Measurements from ENCODE around the gene NDOR1.
A peak's percentile ranks its signal among the peaks of the same experiment; 100 is the strongest.
"Not testable (repeated sequence)": the region's sequence is repeated elsewhere in the genome, so short reads cannot be mapped to it uniquely, and the experiment has no call there.

The NDOR1 gene

GRCh38 chr9:137245450-137246421, 40.2 kb downstream of the NDOR1 start:
- DNase-seq: no peak

- DNase-seq: no peak
Measured at GRCh38 chr9:137247135-137247915, 41.8 kb downstream of the NDOR1 start.

- DNase-seq: no peak
Measured at GRCh38 chr9:137247916-137248175, 42.3 kb downstream of the NDOR1 start.

GRCh38 chr9:137250329-137251193, 45.1 kb downstream of the NDOR1 start:
- DNase-seq: no peak

- DNase-seq: no peak
Measured at GRCh38 chr9:137251194-137251461, 45.6 kb downstream of the NDOR1 start, which contains the start of gene STPG3. STPG3 (plus strand) TSS chr9:137251286; CDS start chr9:137251287, 1 bp downstream.

GRCh38 chr9:137251490-137252268, 46.2 kb downstream of the NDOR1 start:
- DNase-seq: no peak

GRCh38 chr9:137252555-137253506, 47.3 kb downstream of the NDOR1 start:
- DNase-seq: no peak

GRCh38 chr9:137253717-137254623, 48.5 kb downstream of the NDOR1 start:
- no peak for DNase-seq

GRCh38 chr9:137254624-137255447, 49.3 kb downstream of the NDOR1 start, which contains the start of gene NELFB:
NELFB (plus strand) TSS chr9:137255327.
- DNase-seq: peak; percentile 70

- peak; percentile 32 for DNase-seq
Measured at GRCh38 chr9:137255448-137256114, 50.1 kb downstream of the NDOR1 start.

- no peak for DNase-seq
Measured at GRCh38 chr9:137256362-137256761, 50.9 kb downstream of the NDOR1 start.

GRCh38 chr9:137256856-137257255, 51.4 kb downstream of the NDOR1 start:
- no peak for DNase-seq

GRCh38 chr9:137262173-137262908, 56.8 kb downstream of the NDOR1 start:
- not testable (repeated sequence) for DNase-seq

- no peak for DNase-seq
Measured at GRCh38 chr9:137262909-137263285, 57.4 kb downstream of the NDOR1 start.

- DNase-seq: no peak
Measured at GRCh38 chr9:137263506-137263905, 58.0 kb downstream of the NDOR1 start.

GRCh38 chr9:137264067-137264466, 58.6 kb downstream of the NDOR1 start:
- no peak for DNase-seq

GRCh38 chr9:137265496-137266161, 60.1 kb downstream of the NDOR1 start:
- DNase-seq: no peak
